ENCODE results near the gene TFPT.

The TFPT gene, protein sequence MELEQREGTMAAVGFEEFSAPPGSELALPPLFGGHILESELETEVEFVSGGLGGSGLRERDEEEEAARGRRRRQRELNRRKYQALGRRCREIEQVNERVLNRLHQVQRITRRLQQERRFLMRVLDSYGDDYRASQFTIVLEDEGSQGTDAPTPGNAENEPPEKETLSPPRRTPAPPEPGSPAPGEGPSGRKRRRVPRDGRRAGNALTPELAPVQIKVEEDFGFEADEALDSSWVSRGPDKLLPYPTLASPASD

DNA sequence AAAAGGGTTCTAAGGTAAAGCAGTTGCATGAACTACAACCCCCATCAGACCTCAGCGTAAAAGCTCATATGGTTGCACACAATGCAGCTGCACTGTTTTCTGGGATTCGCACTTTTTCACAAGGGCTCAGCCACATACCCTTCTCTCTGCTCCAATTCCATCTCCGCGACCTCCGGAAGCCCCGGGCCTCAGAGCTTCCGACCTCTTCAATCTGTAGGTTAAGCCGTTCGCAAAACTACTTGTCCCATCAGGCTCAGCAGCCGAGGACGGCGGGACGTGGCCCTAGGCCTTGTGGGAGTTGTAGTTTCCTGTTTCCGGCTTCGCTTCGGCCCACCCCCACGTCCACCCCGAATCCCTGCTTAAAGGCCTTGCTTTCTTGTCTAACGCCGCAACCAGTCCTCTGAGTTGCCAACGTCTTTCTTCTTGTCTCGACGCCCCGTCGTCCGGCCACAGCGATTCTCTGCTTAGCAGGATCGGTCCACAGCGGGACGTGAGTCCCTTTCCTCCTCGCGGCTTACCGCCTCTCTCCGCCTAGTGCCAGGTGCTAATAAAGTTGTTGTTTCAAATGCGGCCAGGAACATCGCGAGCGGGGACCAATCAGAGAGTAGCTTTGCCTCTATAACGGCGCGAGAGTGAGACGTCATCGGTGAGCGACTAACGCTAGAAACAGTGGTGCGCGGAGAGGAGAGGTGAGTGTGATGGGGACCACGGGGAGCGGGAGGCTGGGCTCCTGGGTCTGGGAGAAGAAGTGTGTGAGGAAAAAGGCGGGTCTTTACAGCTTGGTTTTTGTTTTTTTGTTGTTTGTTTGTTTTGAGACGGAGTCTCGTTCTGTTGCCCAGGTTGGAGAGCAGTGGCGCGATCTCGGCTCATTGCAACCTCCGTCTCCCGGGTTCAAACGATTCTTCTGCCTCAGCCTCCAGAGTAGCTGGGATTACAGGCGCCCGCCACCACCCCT, at the start of gene TFPT, which contains the start of gene PRPF31:
Gene TFPT (minus strand): TSS at position 549 of the 955 bp plus-strand sequence. CDS start 388 bp downstream, at position 161.
Gene PRPF31 (plus strand): TSS at position 646 of the 955 bp plus-strand sequence. CDS start 2,525 bp downstream, outside the sequence.
- DNase-seq = peak; percentile 72

DNA sequence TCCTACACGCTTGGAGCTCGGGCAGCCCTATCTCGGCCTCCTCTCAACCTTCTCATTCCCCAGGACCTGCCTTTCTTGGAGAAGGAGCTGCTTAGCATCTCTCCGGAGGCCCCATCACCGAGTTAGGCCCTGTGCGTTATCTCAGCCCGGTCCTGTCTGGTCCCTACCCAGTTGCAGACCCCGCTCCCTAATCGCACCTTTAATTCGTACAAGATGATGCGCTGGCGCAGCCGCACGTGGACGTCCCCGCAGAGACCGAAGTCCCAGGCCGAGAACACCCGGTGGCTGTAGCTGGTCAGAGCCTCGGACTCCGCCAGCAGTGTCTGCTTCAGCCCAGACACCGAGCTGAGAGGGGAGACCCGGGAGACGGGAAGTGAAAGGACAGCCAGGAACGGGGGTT, 49.8 kb upstream of the TFPT start:
- no peak for DNase-seq

DNA sequence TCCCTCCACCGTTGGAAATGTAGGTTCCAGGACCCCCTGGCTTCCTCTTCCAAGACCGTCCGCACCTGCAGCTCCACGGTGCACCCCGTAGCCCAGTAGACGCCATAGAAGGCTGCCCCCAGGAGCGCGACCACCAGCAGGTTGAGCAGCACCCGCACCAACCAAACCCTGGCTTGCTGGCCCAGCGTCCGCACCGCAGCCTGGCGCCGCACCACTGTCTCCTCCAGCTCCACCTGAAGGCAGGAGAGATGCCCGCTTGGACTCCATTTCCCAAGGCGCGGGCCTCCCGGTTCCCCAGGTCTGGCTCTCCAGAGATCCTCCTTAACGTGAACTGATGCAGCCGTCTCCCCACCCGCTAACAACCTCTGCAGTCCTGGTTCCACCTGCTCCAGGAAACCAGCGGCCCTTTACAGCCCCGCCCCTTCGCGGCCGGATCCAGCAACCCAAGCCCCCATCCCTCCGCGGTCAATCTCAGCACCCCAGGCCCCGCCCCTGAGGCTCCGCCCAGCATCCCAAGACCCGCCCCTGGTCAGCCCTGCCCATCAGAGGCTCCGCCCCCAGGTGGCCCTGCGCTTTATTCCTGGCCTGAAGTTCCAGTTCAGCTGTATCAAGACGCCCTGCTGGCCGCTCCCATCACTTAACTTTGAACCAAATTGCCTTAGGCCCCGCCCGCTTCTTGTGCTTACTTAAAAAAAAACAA, 49.1 kb upstream of the TFPT start:
- DNase-seq = no peak

DNA sequence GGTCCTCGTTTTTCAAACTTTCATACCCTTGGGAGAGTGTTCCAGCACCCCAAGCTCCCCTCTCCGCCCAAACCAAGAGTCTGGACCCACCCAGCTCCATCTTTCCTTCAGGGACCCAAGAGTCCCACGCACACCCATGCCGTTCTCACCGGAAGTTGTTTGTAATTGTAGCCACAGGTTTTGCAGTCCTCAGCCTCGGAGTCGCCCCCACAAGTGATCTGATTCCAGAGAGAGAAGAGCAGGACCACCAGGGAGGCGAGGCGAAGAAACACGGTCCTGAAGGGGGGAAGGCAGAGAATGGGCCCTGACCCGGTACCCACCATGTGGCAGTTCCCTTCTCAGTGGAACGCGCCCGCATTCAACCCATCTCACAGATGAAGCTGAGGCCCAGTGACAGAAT, 47.4 kb upstream of the TFPT start:
- DNase-seq = no peak

DNA sequence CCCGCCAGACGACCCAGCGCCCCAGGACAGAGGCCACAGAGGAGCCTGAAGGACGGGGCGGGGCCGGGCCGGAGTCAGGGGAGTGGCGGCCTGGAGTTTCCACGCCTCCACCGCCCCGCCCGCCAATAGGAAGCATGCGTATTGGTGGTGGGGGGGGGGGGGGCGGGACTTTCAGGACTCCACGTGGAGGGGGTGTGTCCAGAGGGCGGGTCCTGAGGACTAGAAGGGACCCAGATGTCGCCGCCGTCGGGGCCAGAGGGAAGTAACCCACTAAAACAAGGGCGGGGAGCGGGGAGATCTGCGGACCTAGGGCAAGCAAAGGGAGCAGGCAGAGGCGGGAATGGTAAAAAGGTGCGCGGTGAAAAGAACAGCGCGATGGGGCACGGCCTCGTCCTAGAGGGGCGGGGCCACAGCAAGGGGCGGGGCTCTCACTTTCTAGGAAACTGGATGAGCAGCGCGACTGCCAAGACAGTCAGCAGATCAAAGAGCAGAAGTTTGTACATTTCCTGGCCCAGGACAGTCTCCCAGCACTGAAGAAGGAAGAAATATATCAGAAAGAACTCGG, 46.9 kb upstream of the TFPT start:
- DNase-seq = peak; percentile 16

DNA sequence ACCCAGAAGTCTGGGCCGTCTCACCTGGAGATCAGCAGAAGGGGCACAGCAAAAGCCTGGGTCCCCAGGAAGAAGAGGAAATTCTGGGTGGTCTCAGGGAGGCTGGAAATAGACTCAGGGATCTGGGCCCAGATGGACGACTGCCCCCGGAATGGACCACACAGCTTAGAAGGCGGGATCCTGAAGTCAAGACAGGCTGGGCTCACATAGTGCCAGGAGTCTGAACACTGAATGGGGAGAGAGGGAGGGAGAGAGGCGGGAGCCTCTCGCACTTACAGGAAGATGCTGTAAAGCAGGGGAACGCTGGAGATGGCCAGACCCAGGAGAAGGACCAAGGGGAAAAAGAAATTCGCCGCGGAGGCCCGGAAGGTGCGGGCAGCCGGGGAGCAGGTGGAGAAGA, 45.4 kb upstream of the TFPT start:
- DNase-seq = no peak

DNA sequence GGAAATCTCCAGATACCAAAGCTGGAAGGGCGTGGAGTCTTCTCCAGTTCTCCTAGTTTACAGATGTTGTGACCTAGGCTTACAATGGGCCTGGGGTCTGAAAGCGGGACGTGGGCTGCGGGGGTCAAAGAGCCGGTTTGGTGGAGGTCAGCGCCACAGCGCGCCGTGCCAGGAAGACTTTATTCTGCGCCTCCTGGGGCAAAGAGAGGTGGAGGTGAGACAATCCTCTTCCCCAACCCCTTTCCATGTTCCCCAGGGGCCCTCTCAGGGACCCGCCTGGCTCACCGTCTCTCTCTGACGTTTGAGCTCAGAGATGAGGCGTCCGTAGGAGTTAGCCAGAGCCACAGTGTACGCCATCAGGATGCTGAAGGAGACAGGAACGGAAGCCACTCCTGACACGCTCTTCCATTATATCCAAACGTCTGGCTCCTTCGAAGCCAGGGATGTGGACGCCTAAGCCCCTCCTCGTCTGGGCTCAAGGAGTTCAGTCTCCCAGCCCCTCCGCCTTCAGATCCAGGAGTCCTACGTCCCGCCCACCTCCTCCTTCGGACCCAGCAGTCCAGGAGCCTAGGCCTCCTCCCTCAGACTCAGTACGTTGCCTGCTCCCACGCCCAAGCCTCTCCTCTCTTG, 44.8 kb upstream of the TFPT start:
- no peak for DNase-seq

DNA sequence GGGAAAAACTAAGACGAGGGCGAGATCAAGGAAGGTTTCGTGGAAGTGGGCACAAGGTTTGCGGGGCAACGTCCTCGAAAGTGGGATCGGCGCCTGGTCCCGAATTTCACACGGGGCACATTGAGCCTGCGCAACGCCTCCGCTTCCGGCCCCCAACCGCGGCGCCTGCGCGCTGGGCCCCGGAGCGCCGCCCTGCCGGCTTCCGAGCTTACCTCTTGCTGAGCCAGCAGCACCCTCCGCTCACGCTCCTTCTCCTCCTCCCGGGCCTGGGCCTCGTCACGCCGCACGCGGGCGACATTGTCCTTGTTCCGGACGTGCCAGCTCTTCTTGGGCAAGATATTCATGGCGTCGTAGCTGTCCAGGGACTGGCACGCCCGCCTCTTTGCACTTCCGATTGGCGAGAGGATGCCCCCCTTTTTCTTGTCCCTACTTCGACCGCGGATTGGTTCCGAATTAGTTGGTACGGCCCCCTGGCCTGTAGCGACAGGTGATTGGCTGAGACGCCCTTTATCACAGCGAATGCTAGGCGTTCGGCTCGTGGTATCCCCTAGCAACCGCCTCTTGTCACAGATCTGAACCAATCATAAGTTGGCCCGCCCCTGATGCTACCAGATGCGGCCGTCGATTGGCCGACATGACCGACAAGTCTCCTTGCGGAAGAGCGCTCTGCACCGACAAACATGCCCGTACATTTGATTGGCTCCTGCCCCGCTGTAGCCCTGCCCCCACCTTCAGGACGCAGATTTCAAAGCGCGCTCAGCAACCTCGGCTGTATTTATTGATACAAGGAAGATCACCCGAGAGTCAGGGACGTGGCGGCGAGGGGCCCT, 44.1 kb upstream of the TFPT start, which contains the start of gene LENG1:
Gene LENG1 (minus strand): TSS at position 370 of the 830 bp plus-strand sequence. CDS start 26 bp downstream, at position 344.
- DNase-seq = peak; percentile 99

DNA sequence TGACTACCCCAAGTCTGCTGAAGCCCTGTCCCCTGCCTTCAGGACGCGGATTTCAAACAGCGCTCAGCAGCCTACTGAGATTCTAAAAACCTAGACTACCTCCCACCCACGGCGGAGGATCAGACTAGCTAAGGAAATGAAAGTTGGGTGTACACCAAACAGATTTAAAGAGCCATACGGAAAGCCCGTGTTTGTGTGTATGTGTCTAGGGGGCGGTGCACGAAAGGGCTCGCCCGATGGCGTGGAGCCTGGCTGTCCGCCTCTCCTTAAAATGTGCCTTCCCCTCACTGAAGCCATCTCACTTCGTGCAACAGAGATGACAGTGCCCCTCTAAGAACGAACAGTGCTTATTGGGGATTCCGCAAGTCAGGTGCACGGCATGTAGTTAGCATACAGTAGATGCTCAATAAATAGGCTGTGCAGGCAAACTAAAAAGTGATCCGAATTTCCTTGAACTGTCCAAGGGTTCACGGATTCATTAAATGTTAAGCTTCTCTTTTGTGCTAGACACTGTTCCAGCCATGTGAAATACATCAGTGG, 43.4 kb upstream of the TFPT start:
- no peak for DNase-seq

DNA sequence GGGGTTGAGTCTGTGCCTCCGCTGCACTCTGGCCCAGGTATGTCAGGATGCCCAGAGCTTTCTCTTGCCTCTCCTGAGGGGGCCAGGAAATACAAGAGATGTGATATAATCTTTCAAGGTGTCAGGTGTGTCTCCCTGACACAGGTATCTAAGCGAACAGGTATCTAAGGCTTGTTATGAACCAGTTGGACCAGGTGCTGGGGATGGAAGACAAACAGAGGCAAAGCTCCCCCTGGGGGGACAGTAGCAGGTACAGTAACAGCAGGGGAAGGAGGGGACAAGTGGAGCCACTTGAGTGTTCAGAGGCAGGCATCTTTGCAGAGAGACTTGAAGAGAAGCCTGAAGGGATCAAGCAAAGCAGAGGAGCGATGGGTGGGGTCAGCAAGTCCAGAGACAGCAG, 41.5 kb upstream of the TFPT start:
- no peak for DNase-seq

DNA sequence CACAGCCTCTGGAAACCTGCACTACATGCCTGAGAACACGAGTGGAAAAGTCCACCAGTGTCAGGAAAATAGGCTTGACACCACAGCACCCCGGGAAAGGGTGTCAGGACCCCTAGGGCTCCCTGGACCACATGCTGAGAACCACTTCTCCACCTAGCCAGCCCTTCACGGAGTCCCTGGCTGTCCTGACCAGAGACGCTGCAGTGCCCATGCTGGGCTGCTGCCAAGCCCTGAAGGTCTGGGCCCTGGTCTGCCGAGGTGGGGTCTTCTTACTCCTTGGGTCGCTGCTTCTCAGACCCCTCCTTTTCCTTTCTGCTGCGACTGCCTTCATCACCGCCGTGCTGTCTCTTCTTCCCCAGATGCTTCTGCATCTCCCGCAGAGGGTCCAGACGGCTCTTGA, 41.0 kb upstream of the TFPT start:
- DNase-seq = no peak

DNA sequence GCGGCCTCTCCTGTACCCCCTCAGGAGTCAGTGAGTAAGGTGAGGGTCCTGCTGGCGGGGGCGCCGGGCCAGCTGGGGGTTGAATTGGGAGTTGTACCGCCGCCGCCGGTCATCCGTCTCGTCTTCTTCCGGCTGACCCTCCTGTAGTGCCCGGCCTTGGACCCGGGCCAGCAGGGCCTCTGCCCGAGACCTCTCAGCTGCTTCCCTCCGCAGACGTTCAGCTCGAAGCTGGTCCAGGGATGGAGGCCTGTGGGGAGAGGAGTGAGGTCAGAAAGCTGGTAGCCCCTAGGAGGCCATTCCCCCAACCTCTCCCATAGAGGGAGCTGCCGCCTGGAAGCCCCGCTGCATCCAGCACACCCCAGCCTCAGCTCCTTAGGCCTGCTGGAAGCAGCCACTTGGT, 40.2 kb upstream of the TFPT start:
- no peak for DNase-seq

DNA sequence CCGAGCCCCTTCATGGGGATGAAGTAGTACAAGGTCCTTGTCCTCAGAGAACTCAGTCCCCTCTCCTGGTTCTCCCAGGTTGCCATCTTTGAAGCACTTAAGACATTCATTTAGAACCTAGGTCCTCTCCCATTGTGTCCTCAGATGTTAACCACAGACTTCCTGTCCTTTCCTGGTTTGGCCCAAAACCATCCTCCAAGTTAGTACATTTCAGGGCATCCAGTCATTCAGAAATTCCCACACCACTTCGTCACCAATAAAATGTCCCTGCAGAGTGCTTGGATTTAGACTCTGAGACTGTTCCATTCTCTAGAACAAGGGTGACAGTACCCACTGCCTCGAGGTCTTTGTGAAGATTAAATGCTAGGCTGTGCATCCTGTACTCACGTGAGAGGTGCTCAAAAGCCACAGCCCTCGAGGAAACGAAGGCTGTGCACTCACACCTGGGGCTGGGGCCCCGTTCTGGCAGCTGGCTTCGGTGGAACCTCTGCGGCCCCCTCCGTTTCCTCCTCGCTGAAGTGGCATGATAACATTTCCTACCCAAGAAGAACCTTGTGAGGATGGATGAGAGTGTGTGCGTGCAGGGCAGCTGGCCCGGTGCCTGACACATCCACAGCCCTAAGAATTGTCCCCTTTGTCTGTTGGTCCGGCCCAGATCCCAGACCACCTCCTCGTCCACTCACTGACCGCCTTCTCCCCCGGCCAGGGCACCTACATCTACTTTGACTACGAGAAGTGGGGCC, 39.3 kb upstream of the TFPT start:
- DNase-seq = no peak

DNA sequence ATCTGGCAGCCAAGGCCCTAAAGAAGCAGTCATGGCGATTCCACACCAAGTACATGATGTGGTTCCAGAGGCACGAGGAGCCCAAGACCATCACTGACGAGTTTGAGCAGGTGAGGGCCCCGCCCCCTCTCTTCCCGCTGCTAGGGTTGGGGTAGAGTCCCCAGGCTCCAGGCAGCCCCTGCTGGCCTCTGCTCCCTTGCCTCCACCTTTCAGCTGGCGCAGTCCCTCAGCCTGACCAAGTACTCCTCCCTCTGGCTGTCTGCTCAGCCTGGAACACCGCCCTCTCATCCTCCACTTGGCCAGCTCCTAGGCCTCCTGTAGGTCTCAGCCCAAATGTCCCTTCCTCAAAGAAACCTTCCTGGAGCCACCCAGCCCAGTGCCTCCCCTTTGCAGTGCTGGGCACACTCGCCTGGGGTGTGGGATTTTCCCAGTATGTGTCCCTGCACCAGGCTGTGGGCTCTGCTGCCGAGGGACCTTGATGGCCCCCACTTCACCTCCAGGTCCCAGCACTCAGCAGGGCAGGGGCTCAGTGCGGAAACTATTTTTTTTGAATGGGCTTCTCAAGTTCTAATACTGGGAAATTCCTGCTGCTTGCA, 38.4 kb upstream of the TFPT start:
- no peak for DNase-seq

DNA sequence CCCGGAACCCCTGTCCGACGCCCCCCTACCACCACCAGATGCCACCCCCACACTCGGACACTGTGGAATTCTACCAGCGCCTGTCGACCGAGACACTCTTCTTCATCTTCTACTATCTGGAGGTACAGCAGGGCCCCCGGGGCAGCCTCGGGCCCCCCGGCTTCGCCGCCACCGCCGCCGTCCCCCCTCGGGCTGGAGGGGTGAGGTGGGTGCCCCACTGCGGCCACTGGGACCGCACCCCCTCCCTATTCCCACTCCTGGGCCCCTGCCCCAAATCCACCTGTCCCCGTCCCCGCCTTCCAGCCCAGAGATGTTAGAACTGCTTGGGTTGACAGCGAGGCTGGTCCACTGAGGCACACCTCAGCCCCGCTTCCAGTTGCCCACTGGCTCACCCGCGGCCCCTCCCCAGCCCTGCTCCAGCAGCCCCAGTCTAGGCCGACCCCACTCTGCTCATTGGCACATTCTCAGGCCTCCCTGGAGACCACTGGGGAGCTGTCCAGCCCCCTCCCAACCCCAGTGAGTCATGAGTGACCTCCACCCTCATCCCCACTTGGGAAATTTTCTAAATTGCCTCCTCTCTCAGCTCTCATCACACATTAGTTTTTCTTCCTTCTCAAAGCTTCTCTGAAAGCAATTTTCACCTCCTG, 37.5 kb upstream of the TFPT start:
- no peak for DNase-seq

DNA sequence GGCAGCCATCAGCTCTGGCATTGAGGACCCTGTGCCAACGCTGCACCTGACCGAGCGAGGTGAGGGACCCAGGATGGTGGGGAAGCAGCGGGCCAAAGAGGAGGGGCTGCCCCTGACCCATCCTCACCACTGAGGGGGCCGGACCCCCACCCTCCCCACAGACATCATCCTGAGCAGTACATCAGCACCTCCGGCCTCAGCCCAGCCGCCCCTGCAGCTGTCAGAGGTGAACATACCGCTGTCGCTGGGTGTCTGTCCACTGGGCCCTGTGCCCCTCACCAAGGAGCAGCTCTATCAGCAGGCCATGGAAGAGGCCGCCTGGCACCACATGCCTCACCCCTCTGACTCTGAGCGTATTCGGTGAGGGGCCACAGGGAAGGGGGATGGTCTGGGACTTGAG, 36.8 kb upstream of the TFPT start:
- no peak for DNase-seq

DNA sequence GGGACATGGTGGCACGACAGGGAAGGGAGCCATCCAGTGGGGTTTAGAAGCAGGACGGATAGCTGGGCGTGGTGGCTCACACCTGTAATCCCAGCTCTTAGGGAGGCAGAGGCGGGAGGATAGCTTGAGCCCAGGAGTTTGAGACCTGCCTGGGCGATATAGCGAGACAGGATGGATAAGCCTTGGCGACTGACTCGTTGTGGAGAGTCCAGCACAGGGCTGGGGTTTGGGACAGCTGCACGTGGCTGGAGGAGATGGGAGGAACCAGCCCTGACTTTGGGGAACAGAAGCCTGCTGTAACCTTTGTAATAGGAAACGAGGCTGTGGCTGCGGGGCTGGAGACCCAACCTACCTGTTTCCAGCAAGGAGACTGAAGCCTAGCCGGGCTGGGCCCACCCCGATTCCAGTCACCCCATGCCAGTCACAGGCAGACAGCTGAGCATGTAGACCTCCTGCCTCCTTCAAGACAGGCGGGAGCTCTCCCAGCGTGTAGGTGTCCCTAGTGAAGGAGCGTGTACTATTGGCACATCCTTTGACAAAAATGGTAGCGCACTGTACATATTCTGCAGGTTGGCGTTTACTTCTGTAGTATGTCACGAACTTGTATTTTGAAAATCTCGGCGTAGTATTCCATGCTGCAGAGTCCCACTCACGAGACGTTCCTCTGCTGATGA, 36.0 kb upstream of the TFPT start:
- no peak for DNase-seq

DNA sequence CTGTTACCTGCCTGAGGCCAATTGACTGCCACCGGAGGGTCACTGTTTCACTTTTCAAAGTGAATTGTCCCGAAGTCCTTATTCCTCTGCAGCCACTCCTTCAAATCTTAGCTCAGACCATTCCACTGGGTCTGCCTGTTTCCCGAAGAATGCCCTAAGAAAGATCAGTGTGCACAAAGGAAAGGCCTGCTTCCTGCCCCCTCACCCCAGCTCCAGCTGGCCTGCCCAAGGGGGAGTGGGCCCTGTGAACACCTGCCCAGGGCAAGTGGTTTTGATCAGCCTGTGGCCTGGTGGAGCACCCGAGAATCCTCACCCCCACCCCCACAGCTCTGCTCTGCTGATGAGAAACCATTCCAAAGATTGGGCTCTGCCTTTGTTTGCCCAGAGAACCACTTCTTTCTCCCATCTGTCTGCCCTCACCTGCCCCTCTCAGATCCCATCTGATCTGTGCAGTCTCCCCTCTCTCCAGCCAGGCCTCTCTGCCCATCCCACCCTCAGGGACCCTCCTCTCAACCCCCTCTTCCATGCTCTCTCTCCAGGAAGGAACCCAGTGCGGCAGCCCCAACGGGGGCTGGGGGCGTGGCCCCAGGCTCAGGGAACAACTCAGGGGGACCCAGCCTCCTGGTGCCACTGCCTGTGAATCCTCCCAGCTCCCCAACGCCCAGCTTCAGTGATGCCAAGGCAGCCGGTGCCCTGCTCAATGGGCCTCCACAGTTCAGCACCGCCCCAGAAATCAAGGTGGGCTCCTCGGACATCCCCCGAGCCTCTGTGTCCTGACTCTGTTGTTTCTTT, 33.8 kb upstream of the TFPT start:
- DNase-seq = no peak
